Heart left ventricle (tissue), 16 donors: Measurements from ENCODE around the gene LIPK. TPM values are rescaled to one million over a fixed set of nuclear protein-coding genes. Genes with fewer than 3 reads are reported as not detected.

Source experiments
- ATAC-seq, 4 donors: fragments of 200-7000 bp; cut with Tn5 transposase; one replicate each; pipeline ENCODE4 v1.9.1; 2020 to 2022; ENCODE audit warnings: moderate library complexity in 4 of 4, mild to moderate bottlenecking in 3 of 4, moderate number of reproducible peaks in 1 of 4
- DNase-seq, 5 donors: peaks; one replicate each; pipeline ENCODE4 v3.0.0-alpha.2; 2020
- H3K27ac ChIP-seq, 12 donors: fragments of 200-600 bp; sonication (generic) in 4 of 12; one replicate each; pipeline versions ENCODE4 v1.5.0 to v1.8.0; 2016 to 2022; ENCODE audit warnings: mild to moderate bottlenecking in 2 of 12
- H3K27me3 ChIP-seq, 9 donors: fragments of 200-600 bp; sonication (generic) in 2 of 9; one replicate each; pipeline versions ENCODE4 v1.5.1 to v1.8.0; 2016 to 2022; ENCODE audit warnings: mild to moderate bottlenecking in 3 of 9
- H3K36me3 ChIP-seq, 9 donors: fragments of 200-600 bp; sonication (generic) in 2 of 9; one replicate each; pipeline versions ENCODE4 v1.5.0 to v1.8.0; 2018 to 2022; ENCODE audit warnings: mild to moderate bottlenecking in 2 of 9
- H3K4me1 ChIP-seq, 12 donors: fragments of 200-600 bp; sonication (generic) in 4 of 12; one replicate each; pipeline versions ENCODE4 v1.5.0 to v1.8.0; 2016 to 2022; ENCODE audit warnings: mild to moderate bottlenecking in 3 of 12
- H3K4me3 ChIP-seq, 12 donors: fragments of 200-600 bp; sonication (generic) in 4 of 12; one replicate each; pipeline versions ENCODE4 v1.5.0 to v1.8.0; 2017 to 2022; ENCODE audit warnings: mild to moderate bottlenecking in 9 of 12, moderate library complexity in 4 of 12
- H3K9me3 ChIP-seq, 12 donors: fragments of 200-600 bp; sonication (generic) in 4 of 12; one replicate each; pipeline versions ENCODE4 v1.5.0 to v1.8.0; 2016 to 2022; ENCODE audit warnings: mild to moderate bottlenecking in 1 of 12
- CTCF ChIP-seq, 12 donors: fragments of 200-600 bp; sonication (generic) in 4 of 12; IDR thresholded peaks; one replicate each; pipeline versions ENCODE4 v1.5.0 to v1.8.0; 2018 to 2022; ENCODE audit warnings: antibody characterized with exemption in 12 of 12, mild to moderate bottlenecking in 5 of 12
- POLR2A ChIP-seq, 2 donors: fragments of 450-650 bp; IDR thresholded peaks; one replicate each; pipeline ENCODE4 v1.6.1; 2017; ENCODE audit warnings: antibody characterized with exemption in 2 of 2, mild to moderate bottlenecking in 2 of 2, moderate library complexity in 2 of 2
- WGBS, 4 donors: extraction: QIAGEN DNeasy Blood & Tissue Kit in 2 of 4; methylation state at CpG; one replicate each; pipeline versions ENCODE4 v1.1.5 to v1.1.7; 2013 to 2018; 5-methylcytosine and 5-hydroxymethylcytosine counted together
- intact Hi-C, 10 donors: fragments of 100-400 bp; cut with DNase I; formaldehyde crosslinking; loops; one replicate each; pipeline versions ENCODE4 v1.11.1 to v1.14.2; 2022
- polyA plus RNA-seq, 2 donors: library from polyadenylated mRNA; stranded (reverse); fragments of 200-250 nt; gene quantifications; one replicate each; pipeline ENCODE4 v1.2.3, GENCODE V29; 2013
- total RNA-seq, 9 donors: library from RNA; depleted of rRNA in 2 of 9; stranded (reverse); fragments of >200 nt in 2 of 9; fragmentation: NEBNext Ultra II Directional in 3 of 9; extraction: Animal tissue kit (Norgen Biotek cat#: 25700) in 3 of 9; gene quantifications; one replicate each; pipeline versions ENCODE4 v1.1.0 to v1.2.4, GENCODE V29; 2016 to 2023
- donor health status: ischemic (EF 13 %, LVEDD 7.1; RV severe dilation, severe dysfunction).
- donor health status: healthy with polysubstance abuse.
- donor health status: DM: no; HTN: yes; CAD: no.
- donor health status: DM: no; HTN: no; CAD: no.
- donor health status: ischemic (EF 25% LVEDD 6.9; RV normal size, moderate dysfunction).
- donor health status: ischemic (EF 25% LVEDD 5.7; RV mildly dilated, moderate dysfunction).
- donor health status: healthy.
- donor health status: DM: yes; HTN: yes; CAD: no.
- donor health status: ischemic (EF 35%, LVEDD 5.7; RV mildly dilated, moderate dysfunction).
- donor health status: nonischemic (EF 11% LVEDD 7.7; RV severe dilation, severe dysfunction).
- donor health status: DM: yes; HTN: yes; CAD: no.
- donor health status: PGD.
- donor health status: ischemic (EF 29% LVEDD 5.4; RV normal size, mild dysfunction).
- donor health status: nonischemic (EF 23%, LVEDD 6.1; RV moderate dilation, normal function).

The LIPK gene
- total and polyA plus RNA-seq, 11 donors = not detected

DNA sequence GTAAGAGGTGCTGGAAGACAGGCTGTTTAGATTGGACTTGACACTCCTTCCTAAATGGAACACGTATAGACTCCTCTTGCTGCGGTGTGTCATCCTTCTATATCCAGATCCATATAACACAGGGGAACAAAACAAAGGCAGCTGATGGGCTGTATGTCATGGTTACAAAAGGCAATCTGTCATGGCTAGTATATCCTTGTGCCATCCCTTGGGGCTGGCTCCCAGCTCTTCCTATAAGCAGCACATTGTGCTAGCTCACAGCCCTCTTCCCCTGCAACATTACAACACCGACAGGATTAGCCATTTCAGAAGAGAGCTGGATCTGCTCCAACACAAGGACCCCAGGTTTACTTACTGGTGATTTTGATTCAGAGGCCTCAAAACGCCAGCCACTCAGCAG, 15.3 kb downstream of the LIPK start:
- Histone ChIP-seq H3K27ac (no peak overlapping the region), H3K36me3 (no peaks in the 10 kb centered on the region), H3K9me3 (no peaks in the 10 kb centered on the region), H3K4me1 (no peaks in the 10 kb centered on the region), H3K4me3 (no peak overlapping the region), H3K27me3 (peaks cover 0 to 18% (median 0%) of the 10 kb centered on the region in 9 donors)
- intact Hi-C loops = no loop called here
- 75 to 81% (median 78%) methylated on average over 4 of the region's 4 CpGs for WGBS, 4 donors
- DNase-seq (no peak), ATAC-seq (no peak)
- TF ChIP-seq POLR2A (IDR thresholded peaks at IDR 0.05) = no peak
- TF ChIP-seq CTCF (IDR thresholded peaks at IDR 0.05) = no peak

GRCh38 chr10:88725798-88726197, 19.7 kb downstream of the LIPK start:
- intact Hi-C loops = no loop called here
- DNase-seq (no peak), ATAC-seq (no peak)
- 12 to 24% (median 17%) methylated on average over 1 of the region's 1 CpG for WGBS, 4 donors
- Histone ChIP-seq H3K27ac (no peak overlapping the region), H3K4me1 (no peaks in the 10 kb centered on the region), H3K4me3 (no peak overlapping the region), H3K9me3 (no peaks in the 10 kb centered on the region), H3K36me3 (no peaks in the 10 kb centered on the region), H3K27me3 (peaks cover 0 to 24% (median 4%) of the 10 kb centered on the region in 9 donors)
- TF ChIP-seq POLR2A (IDR thresholded peaks at IDR 0.05) (no peak), CTCF (IDR thresholded peaks at IDR 0.05) (no peak)

DNA sequence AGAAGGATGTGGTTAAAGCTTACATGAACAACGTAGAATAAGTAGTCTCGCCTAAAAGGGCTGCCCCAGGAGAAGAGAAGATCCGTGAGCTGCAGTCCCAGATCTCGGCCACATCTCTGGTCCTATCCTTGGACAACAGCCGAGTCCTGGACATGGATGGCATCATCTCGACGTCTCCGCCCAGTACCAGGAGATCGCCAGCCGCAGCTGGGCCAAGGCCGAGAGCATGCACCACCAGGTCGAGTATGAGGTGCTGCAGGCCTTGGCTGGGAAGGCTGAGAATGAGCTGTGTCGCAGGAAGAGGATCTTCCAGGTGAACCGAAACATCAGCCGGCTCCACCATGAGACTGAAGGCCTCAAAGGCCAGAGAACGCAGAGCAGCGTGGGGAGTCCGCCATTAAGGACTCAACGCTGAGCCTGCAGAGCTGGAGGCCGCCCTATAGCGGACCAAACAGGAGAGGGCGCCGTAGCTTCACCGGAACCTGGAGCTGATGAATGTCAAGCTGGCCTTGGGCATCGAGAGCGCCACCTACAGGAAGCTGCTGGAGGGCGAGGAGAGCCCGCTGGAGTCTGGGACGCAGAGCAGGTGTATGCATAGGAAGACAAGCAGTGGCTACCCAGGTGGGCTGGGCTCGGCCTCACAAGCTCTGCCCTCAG, 22.2 kb downstream of the LIPK start:
- WGBS, 4 donors = 54 to 62% (median 61%) methylated on average over 24 to 30 of the region's 30 CpGs
- no peaks in the 10 kb centered on the region for H3K9me3 ChIP-seq

GRCh38 chr10:88730864-88731263, 24.8 kb downstream of the LIPK start:
- peaks cover 0 to 21% (median 4%) of the 10 kb centered on the region in 9 donors for H3K27me3 ChIP-seq
- TF ChIP-seq POLR2A (IDR thresholded peaks at IDR 0.05) (no peak), CTCF (IDR thresholded peaks at IDR 0.05) (no peak)
- no peaks in the 10 kb centered on the region for H3K36me3 ChIP-seq
- ATAC-seq (no peak), DNase-seq (no peak)
- WGBS, 4 donors = 79 to 83% (median 81%) methylated on average over 4 of the region's 4 CpGs
- H3K4me3 ChIP-seq = no peak overlapping the region
- H3K4me1 ChIP-seq = peaks cover 0 to 4% (median 0%) of the 10 kb centered on the region in 12 donors
- no peak overlapping the region for H3K27ac ChIP-seq
- intact Hi-C loops = no loop called here
- H3K9me3 ChIP-seq = no peaks in the 10 kb centered on the region

More for the DNA sequence above, 22.2 kb downstream of the LIPK start:
- Histone ChIP-seq H3K27me3 (peaks cover 0 to 25% (median 4%) of the 10 kb centered on the region in 9 donors), H3K27ac (no peak overlapping the region), H3K4me1 (peaks cover 0 to 4% (median 0%) of the 10 kb centered on the region in 12 donors), H3K36me3 (no peaks in the 10 kb centered on the region), H3K4me3 (no peak overlapping the region)
- peak in 2 of 5 donors; percentile 38 to 57 for DNase-seq
- intact Hi-C loops = no loop called here
- TF ChIP-seq CTCF (IDR thresholded peaks at IDR 0.05) (peak in 3 of 12 donors; percentile 7 to 29 (median 21)), POLR2A (IDR thresholded peaks at IDR 0.05) (no peak)
- peak in 1 of 4 donors; percentile 49 for ATAC-seq
